NOMO-1 treated with DMSO at 0.1 percent for 48 hours (cell line): ENCODE results near the gene HK3.

Experiments
- DNase-seq: peaks from one replicate; lab custom pipeline; 2025; ENCODE audit not compliant: unreplicated experiment; lab: John Stamatoyannopoulos, UW

The HK3 gene

GRCh38 chr5:176899296-176899891 lies at the start of gene HK3:
Gene HK3 (minus strand): TSS chr5:176899346. CDS start chr5:176896159, 3,187 bp downstream.
- DNase-seq, result peak; percentile 87

GRCh38 chr5:176948458-176948857 lies 49.3 kb upstream of the HK3 start:
- no peak for DNase-seq

- no peak for DNase-seq
Observed at GRCh38 chr5:176947847-176948246, 48.7 kb upstream of the HK3 start.

GRCh38 chr5:176944268-176944667 lies 45.1 kb upstream of the HK3 start:
- no peak for DNase-seq

- DNase-seq, result no peak
Observed at GRCh38 chr5:176943816-176944215, 44.7 kb upstream of the HK3 start.

- DNase-seq, result no peak
Observed at GRCh38 chr5:176941951-176942350, 42.8 kb upstream of the HK3 start.

- no peak for DNase-seq
Observed at GRCh38 chr5:176938472-176938871, 39.3 kb upstream of the HK3 start.

GRCh38 chr5:176935017-176935416 lies 35.9 kb upstream of the HK3 start:
- no peak for DNase-seq

- DNase-seq, result no peak
Observed at GRCh38 chr5:176934309-176934930, 35.3 kb upstream of the HK3 start.

- DNase-seq, result no peak
Observed at GRCh38 chr5:176929654-176930053, 30.5 kb upstream of the HK3 start.

- DNase-seq, result no peak
Observed at GRCh38 chr5:176927562-176927961, 28.4 kb upstream of the HK3 start.

- DNase-seq, result no peak
Observed at GRCh38 chr5:176922817-176923216, 23.7 kb upstream of the HK3 start.

GRCh38 chr5:176921714-176922113 lies 22.6 kb upstream of the HK3 start:
- no peak for DNase-seq

GRCh38 chr5:176918613-176919012 lies 19.5 kb upstream of the HK3 start:
- no peak for DNase-seq

- no peak for DNase-seq
Observed at GRCh38 chr5:176916337-176916736, 17.2 kb upstream of the HK3 start.

- no peak for DNase-seq
Observed at GRCh38 chr5:176915906-176916305, 16.8 kb upstream of the HK3 start.

- DNase-seq, result no peak
Observed at GRCh38 chr5:176912115-176912514, 13.0 kb upstream of the HK3 start.

GRCh38 chr5:176908675-176909368 lies 9.7 kb upstream of the HK3 start:
- DNase-seq, result peak; percentile 88

- DNase-seq, result no peak
Observed at GRCh38 chr5:176906796-176907195, 7.7 kb upstream of the HK3 start.

- DNase-seq, result no peak
Observed at GRCh38 chr5:176906126-176906525, 7.0 kb upstream of the HK3 start.

- no peak for DNase-seq
Observed at GRCh38 chr5:176904276-176904675, 5.1 kb upstream of the HK3 start.

GRCh38 chr5:176902911-176903664 lies 3.9 kb upstream of the HK3 start:
- no peak for DNase-seq
